Thymus (tissue), 11 donors: ENCODE data around the gene TEX52. TPM values are rescaled to one million over a fixed set of nuclear protein-coding genes. Genes with fewer than 3 reads are reported as not detected.

ENCODE experiments used
- DNase-seq, 9 donors: peaks; one replicate each; pipeline ENCODE4 v3.0.0-alpha.2; 2013; ENCODE audit warnings: low spot score in 9 of 9, low read depth in 6 of 9, missing footprints in 1 of 9
- H3K27ac ChIP-seq, 2 donors: one replicate each; pipeline ENCODE4 v1.5.1; 2013; ENCODE audit warnings: control low read depth in 1 of 2, low read depth in 1 of 2, low read length in 1 of 2, mild to moderate bottlenecking in 1 of 2, moderate library complexity in 1 of 2
- H3K27me3 ChIP-seq, 2 donors: one replicate each; pipeline ENCODE4 v1.5.1; 2013; ENCODE audit warnings: low read length in 1 of 2; ENCODE audit not compliant: control insufficient read depth in 2 of 2, insufficient read depth in 1 of 2
- H3K36me3 ChIP-seq, 2 donors: one replicate each; pipeline ENCODE4 v1.5.1; 2013; ENCODE audit warnings: low read length in 1 of 2, mild to moderate bottlenecking in 1 of 2, moderate library complexity in 1 of 2; ENCODE audit not compliant: control insufficient read depth in 2 of 2, insufficient read depth in 2 of 2
- H3K4me1 ChIP-seq, 2 donors: one replicate each; pipeline ENCODE4 v1.5.1; 2013; ENCODE audit warnings: low read length in 2 of 2; ENCODE audit not compliant: control insufficient read depth in 2 of 2, insufficient read depth in 2 of 2
- H3K4me3 ChIP-seq, 2 donors: one replicate each; pipeline ENCODE4 v1.5.1; 2013; ENCODE audit warnings: low read length in 2 of 2, control low read depth in 1 of 2, mild to moderate bottlenecking in 1 of 2
- H3K9me3 ChIP-seq, 2 donors: one replicate each; pipeline ENCODE4 v1.5.1; 2013; ENCODE audit warnings: low read length in 1 of 2, mild to moderate bottlenecking in 1 of 2; ENCODE audit not compliant: control insufficient read depth in 2 of 2, insufficient read depth in 1 of 2
- WGBS: extraction: QIAGEN DNeasy Blood & Tissue Kit; methylation state at CpG from one replicate; pipeline ENCODE4 v1.1.7; 2013; 5-methylcytosine and 5-hydroxymethylcytosine counted together
- polyA plus RNA-seq: library from polyadenylated mRNA; stranded (reverse); fragments of 200-250 nt; gene quantifications from one replicate; pipeline ENCODE4 v1.2.3, GENCODE V29; 2013
- total RNA-seq: library from RNA; stranded (reverse); fragments of 120-200 nt; gene quantifications from one replicate; pipeline ENCODE4 v1.2.4, GENCODE V29; 2013
- donor health status: healthy.

The TEX52 gene
- total and polyA plus RNA-seq, 2 donors: 0.09 TPM; not detected in 1

DNA sequence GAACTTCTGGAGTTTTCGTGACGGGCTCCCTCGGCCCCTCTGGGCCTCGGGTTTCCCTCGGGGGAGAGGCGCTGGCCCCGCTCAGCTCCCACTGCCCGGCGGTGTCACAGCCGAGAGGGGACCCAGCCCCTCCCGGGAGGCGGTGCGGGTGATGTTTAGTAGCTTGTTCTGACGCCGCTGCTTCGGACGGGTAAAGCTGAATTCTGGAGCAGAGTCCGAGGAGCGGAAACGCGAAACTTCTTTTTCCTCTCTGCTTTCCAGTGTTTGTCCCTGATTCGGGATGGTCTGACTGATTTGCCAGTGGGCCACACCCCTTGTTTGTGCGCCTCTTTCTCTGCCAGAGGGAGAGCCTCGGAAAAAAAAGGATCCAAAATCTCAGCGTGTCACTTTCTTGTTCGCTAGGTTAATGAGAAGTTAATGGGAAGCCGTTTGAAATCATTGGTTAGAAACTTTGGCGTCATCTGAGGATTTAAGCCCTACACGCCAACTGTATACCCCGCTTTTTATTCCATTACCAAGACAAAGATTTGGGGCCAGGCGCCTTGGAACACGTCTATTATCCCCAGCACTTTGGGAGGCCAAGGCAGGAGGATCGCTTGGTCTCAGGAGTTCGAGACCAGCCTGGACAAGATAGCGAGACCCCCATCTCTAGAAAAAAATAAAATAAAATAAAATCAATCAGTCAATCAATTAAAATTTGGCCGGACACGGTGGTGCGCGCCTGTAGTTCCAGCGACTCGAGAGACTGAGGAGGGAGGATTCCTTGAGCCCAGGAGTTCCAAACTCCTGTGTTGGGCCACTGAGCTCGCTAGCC, 34.6 kb upstream of the TEX52 start:
- Histone ChIP-seq H3K27ac (peak overlapping the region; percentile 77 to 81), H3K27me3 (no peaks in the 10 kb centered on the region), H3K36me3 (peaks cover 8 to 19% of the 10 kb centered on the region in 2 donors), H3K9me3 (no peaks in the 10 kb centered on the region), H3K4me1 (peaks cover 10 to 13% of the 10 kb centered on the region in 2 donors), H3K4me3 (peak overlapping the region; percentile 64 to 78)
- DNase-seq: peak in 2 of 9 donors; percentile 9 to 14
- WGBS: 30% methylated on average over 42 of the region's 42 CpGs

DNA sequence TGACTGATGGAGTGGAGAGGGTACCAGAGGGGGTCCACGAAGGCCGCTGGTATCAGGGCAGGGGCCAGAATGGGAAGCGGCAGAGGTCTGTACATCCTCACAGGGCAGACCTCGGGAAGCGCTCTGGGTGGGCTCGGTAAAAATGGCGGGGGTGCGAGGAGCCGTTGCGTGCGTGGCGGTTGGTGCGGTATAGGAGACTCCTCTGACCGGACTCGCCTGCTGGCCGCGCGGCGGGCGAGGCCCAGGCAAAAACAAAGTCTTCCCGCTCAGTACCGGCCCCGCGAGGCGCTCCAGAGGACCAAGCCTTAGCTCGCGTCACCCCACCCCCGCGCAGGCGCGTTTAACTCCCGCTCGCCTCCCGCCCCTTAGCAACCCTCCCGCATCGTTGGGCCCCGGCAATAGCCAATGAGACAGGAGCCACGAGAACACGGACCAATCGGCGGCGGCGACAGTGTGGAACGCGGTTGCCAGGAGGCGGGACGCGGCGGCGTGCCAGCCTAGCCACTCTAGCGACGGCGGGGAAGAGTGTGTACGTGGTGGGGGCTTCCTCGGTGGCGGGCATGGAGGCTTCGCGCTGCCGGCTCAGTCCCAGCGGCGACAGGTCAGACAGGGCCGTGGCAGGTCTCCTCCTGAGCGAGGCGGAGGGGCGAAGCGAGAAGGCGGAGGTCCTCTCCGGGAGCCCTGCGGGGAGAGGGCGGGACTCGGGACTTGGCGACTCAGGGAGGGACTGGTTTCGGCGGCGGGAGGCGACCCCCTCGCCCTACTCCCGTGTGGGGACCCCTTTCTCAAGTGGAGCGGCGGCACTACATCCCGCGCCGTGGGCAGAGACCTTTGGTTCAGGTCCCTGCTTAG, 33.8 kb upstream of the TEX52 start, which contains the start of gene TULP3:
Gene TULP3 (plus strand): TSS at position 504 of the 852 bp plus-strand sequence. CDS start 57 bp downstream, at position 561.
- peak; percentile 87 to 98 (median 95) for DNase-seq
- under 1% methylated on average over 83 of the region's 83 CpGs for WGBS
- Histone ChIP-seq H3K4me1 (peaks cover 10 to 13% of the 10 kb centered on the region in 2 donors), H3K27ac (peak within 1 kb of the TSS; percentile 77 to 82), H3K4me3 (peak within 1 kb of the TSS; percentile 64 to 78), H3K9me3 (no peaks in the 10 kb centered on the region), H3K36me3 (peaks cover 8 to 26% of the 10 kb centered on the region in 2 donors), H3K27me3 (no peaks in the 10 kb centered on the region)

DNA sequence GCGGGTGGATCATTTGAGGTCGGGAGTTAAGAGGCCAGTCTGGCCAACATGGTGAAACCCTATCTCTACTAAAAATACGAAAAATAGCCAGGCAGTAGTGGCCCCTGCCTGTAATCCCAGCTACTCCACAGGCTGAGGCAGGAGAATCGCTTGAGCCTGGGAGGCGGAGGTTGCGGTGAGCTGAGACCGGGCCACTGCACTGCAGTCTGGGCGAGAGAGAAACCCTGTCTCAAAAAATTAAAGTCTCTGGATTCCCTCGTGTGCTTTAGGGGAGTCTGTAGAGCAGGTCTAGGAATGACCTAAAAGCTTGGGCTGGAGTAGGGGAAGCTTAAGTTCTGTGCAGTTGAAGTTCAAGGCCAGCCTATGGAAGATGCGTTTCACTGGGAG, 33.2 kb upstream of the TEX52 start:
- WGBS: 81% methylated on average over 10 of the region's 10 CpGs
- H3K27ac ChIP-seq: peak overlapping the region; percentile 73 to 82
- no peaks in the 10 kb centered on the region for H3K9me3 ChIP-seq
- H3K27me3 ChIP-seq: no peaks in the 10 kb centered on the region
- DNase-seq: no peak
- peak overlapping the region; percentile 64 to 78 for H3K4me3 ChIP-seq
- H3K36me3 ChIP-seq: peaks cover 11 to 26% of the 10 kb centered on the region in 2 donors
- peaks cover 10 to 13% of the 10 kb centered on the region in 2 donors for H3K4me1 ChIP-seq

DNA sequence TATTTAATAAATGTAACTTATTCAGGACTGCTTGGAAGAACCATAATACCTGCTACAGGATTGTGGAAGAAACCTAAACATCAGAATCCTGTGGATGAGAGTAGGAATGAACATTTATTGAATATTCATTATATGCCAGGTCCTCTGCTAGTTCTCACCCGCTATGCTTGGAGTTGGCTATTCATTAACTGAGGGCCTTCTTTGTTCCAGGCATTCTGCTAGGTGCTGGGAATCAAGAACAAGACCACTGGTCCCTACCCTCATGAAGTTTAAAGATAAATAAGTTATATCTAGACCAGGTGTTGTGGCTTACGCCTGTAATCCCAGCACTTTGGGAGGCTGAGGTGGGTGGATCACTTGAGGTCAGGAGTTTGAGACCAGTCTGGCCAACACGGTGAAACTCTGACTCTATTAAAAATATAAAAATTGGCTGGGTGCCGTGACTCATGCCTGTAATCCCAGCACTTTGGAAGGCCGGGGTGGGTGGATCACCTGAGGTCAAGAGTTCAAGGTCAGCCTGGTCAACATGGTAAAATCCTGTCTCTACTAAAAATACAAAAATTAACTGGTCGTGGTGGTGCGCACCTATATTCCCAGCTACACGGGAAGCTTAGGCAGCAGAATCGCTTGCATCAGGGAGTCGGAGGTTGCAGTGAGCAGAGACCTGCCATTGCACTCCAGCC, 30.1 kb upstream of the TEX52 start:
- no peak for DNase-seq

DNA sequence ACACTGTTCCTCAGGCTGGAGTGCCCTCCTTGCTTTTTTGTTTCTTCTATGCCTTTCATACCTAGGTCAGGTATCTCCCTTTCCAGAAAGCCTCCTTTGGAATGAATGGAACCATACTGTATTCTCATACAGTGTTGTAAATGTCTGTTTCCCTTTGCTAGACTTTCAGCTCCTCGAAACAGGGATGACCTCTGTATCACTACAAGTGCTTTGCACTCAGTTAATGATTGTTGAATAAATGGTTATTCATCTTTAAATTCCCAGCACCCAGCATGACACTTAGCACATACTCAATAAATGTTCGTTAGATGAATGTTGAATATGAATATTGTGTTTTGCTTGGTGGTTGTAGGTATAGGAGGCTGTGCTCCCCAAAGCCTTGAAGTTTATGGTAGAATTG, 28.0 kb upstream of the TEX52 start:
- Histone ChIP-seq H3K9me3 (no peaks in the 10 kb centered on the region), H3K36me3 (peaks cover 11 to 28% of the 10 kb centered on the region in 2 donors), H3K27ac (no peak overlapping the region), H3K4me3 (no peak overlapping the region), H3K27me3 (no peaks in the 10 kb centered on the region), H3K4me1 (peaks cover 0 to 2% of the 10 kb centered on the region in 2 donors)
- no peak for DNase-seq
- WGBS: 93% methylated on average over 2 of the region's 2 CpGs

More for the DNA sequence above, 30.1 kb upstream of the TEX52 start:
- Histone ChIP-seq H3K4me3 (no peak overlapping the region), H3K27me3 (no peaks in the 10 kb centered on the region), H3K9me3 (no peaks in the 10 kb centered on the region), H3K36me3 (peaks cover 11 to 28% of the 10 kb centered on the region in 2 donors), H3K4me1 (peaks cover 10 to 13% of the 10 kb centered on the region in 2 donors), H3K27ac (no peak overlapping the region)
- WGBS: 99% methylated on average over 10 of the region's 10 CpGs

DNA sequence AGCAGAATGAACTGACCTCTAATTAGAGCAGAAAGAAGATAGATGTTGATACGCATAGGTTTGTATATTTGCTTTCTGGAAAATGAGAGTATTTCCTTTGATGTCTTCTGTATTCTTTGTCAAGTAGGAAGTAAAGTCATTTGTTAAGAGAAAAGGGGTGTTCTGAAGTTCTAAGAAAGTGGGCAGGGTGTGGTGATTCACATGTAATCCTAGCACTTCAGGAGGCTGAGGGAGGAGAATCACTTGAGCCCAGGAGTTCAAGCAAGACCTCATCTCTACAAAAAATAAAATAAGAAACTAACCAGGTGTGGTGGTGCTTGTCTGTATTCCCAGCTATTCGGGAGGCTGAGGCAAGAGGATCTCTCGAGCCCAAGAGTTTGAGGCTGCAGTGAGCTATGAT, 23.0 kb upstream of the TEX52 start:
- Histone ChIP-seq H3K36me3 (peaks cover 0 to 4% of the 10 kb centered on the region in 2 donors), H3K4me1 (peaks cover 16 to 23% of the 10 kb centered on the region in 2 donors), H3K27me3 (no peaks in the 10 kb centered on the region), H3K9me3 (no peaks in the 10 kb centered on the region), H3K27ac (no peak overlapping the region), H3K4me3 (no peak overlapping the region)
- 98% methylated on average over 3 of the region's 3 CpGs for WGBS
- no peak for DNase-seq

DNA sequence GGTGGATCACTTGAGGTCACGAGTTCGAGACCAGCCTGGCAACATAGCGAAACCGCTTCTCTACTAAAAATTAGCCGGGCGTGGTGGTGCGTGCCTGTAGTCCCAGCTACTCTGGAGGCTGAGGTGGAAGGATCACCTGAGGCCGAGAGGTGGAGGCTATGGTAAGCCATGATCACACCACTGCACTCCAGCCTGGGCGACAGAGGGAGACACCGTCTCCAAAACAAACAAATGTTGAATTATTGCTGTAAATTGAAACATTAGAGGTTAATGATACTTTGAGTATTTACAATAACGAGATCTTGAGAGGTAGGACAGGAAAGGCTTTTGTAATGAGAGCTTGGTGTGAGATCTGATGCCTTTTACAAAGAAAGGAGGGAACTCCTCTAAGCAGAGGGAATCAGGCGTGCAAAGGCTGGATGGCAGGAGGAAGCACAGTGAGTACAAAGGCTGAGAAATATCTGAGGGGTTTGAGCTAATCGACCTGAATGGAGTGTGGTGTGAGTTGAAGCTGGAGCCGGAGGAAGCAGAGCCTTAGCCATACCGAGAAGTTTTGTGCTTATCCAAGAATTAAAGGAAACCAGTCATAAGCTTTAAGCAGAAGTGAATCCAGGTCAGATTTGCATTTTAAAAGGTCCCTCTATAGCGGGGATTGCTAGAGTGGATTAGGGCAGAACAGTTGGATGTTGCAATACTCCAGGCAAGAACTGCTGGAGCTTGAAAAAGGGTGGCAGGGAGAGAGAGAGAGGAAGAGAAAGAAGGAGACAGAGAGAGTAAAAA, 21.3 kb upstream of the TEX52 start:
- no peaks in the 10 kb centered on the region for H3K9me3 ChIP-seq
- H3K27ac ChIP-seq: peak overlapping the region; percentile 59 to 86
- H3K4me1 ChIP-seq: peaks cover 16 to 23% of the 10 kb centered on the region in 2 donors
- H3K4me3 ChIP-seq: peak overlapping the region; percentile 93 to 95
- 70% methylated on average over 16 of the region's 16 CpGs for WGBS
- H3K27me3 ChIP-seq: no peaks in the 10 kb centered on the region
- H3K36me3 ChIP-seq: peaks cover 7 to 11% of the 10 kb centered on the region in 2 donors
- DNase-seq: peak in 1 of 9 donors; percentile 32
